GM12865 (cell line): ENCODE results near the gene CHKB.
A peak's percentile ranks its signal among the peaks of the same experiment; 100 is the strongest.

Source experiments
- DNase-seq: peaks from one replicate; pipeline ENCODE4 v3.0.0; 2010; ENCODE audit warnings: low read depth
- H3K4me3 ChIP-seq: 2 replicates; pipeline ENCODE4 v1.5.1; 2011; ENCODE audit warnings: mild to moderate bottlenecking, low read depth, low read length, control low read depth
- TF ChIP-seq, protein P1 (sequence below): IDR thresholded peaks from 2 replicates; pipeline ENCODE4 v1.5.1; 2011; ENCODE audit warnings: low read length, control low read depth, low read depth, inconsistent platforms; ENCODE audit not compliant: insufficient read depth; ENCODE audit errors: missing control alignments

Gene CHKB

DNA sequence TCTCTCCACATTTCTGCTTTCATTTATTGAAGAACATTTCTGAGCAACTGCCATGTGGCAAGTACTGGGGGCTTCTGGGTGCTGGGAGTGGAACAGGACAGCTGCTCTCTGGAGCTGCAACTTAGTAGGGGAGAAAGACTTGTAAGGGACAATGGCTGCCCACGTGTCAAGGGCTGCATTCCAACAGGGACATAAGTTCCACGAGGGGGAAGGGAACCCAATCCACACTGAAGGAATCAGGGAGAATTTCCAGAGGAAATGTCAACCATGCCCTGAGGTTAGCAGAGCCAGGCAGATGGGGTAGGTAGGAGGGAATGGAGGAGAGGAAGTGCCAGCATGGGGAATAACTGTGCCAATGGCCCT, 19.7 kb upstream of the CHKB start:
- DNase-seq, result no peak
- H3K4me3 ChIP-seq, result no peak overlapping the region
- TF ChIP-seq, protein P1, sequence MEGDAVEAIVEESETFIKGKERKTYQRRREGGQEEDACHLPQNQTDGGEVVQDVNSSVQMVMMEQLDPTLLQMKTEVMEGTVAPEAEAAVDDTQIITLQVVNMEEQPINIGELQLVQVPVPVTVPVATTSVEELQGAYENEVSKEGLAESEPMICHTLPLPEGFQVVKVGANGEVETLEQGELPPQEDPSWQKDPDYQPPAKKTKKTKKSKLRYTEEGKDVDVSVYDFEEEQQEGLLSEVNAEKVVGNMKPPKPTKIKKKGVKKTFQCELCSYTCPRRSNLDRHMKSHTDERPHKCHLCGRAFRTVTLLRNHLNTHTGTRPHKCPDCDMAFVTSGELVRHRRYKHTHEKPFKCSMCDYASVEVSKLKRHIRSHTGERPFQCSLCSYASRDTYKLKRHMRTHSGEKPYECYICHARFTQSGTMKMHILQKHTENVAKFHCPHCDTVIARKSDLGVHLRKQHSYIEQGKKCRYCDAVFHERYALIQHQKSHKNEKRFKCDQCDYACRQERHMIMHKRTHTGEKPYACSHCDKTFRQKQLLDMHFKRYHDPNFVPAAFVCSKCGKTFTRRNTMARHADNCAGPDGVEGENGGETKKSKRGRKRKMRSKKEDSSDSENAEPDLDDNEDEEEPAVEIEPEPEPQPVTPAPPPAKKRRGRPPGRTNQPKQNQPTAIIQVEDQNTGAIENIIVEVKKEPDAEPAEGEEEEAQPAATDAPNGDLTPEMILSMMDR, result no peak

GRCh38 chr22:50601669-50602337, 19.2 kb upstream of the CHKB start:
- DNase-seq, result no peak
- H3K4me3 ChIP-seq, result no peak overlapping the region
- TF ChIP-seq, protein P1, result no peak

- no peak overlapping the region for H3K4me3 ChIP-seq
- TF ChIP-seq, protein P1, result no peak
- DNase-seq, result no peak
These were observed 18.5 kb upstream of the CHKB start for GRCh38 chr22:50600967-50601668.

DNA sequence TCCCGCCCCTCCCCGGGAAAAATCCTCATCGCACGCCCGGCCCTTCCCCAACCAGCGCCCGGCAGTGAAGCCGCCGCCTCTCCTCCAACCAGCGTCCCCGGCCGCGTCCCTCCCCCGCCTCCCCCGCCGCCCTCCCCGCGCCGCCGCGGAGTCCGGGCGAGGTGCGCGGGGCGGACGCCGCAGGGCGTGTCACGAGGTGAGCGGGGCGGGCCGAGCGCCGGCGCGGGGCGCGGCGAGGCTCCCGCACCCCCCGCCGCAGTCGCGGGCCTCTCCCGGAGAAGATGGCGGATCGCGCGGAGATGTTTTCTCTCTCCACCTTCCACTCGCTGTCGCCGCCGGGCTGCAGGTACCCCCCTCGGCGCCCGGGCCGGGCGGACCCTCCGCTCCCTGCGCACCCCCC, 17.9 kb upstream of the CHKB start, which contains the start of gene MAPK8IP2:
MAPK8IP2 (plus strand) TSS at position 256 of the 400 bp plus-strand sequence; CDS start at position 282, 26 bp downstream.
- TF ChIP-seq, protein P1, result no peak
- no peak within 1 kb of the TSS for H3K4me3 ChIP-seq

GRCh38 chr22:50599816-50600455, 17.3 kb upstream of the CHKB start:
- TF ChIP-seq, protein P1, result no peak
- H3K4me3 ChIP-seq, result no peak overlapping the region

More for the DNA sequence above, 17.9 kb upstream of the CHKB start, which contains the start of gene MAPK8IP2:
- DNase-seq, result no peak

GRCh38 chr22:50597097-50597496, 14.4 kb upstream of the CHKB start:
- H3K4me3 ChIP-seq, result no peak overlapping the region
- DNase-seq, result no peak
- TF ChIP-seq, protein P1, result no peak

More at GRCh38 chr22:50599816-50600455, 17.3 kb upstream of the CHKB start:
- DNase-seq, result peak; percentile 24
